Stomach (tissue), 4 donors: ENCODE measurements around the gene URI1.

ENCODE experiments used
- CTCF ChIP-seq, 7 experiments: fragments of 450-650 bp in 4 of 7; fragments of 200-600 bp in 3 of 7; sonication (generic) in 3 of 7; IDR thresholded peaks; one replicate each; pipeline ENCODE4 v1.5.1; 2016 to 2019; ENCODE audit warnings: antibody characterized with exemption in 7 of 7, control low read depth in 2 of 7, mild to moderate bottlenecking in 1 of 7
- POLR2A ChIP-seq, 4 donors: fragments of 450-650 bp; IDR thresholded peaks; one replicate each; pipeline ENCODE4 v1.6.1; 2016; ENCODE audit warnings: antibody characterized with exemption in 4 of 4, control low read depth in 2 of 4, mild to moderate bottlenecking in 1 of 4, moderate library complexity in 1 of 4

GRCh38 chr19:29897466-29897865 is 44.6 kb upstream of the URI1 start:
- TF ChIP-seq CTCF (IDR thresholded peaks at IDR 0.05) (no peak), POLR2A (IDR thresholded peaks at IDR 0.05) (no peak)
